Adipose tissue (tissue), 3 donors: ENCODE results near the gene YBX3. TPM values are rescaled to one million over a fixed set of nuclear protein-coding genes. Genes with fewer than 3 reads are reported as not detected.

Experiments used
- H3K27ac ChIP-seq: one replicate; pipeline ENCODE4 v1.5.1; 2013; ENCODE audit warnings: low read depth, low read length
- WGBS, 3 donors: extraction: QIAGEN DNeasy Blood & Tissue Kit; methylation state at CpG; one replicate each; pipeline ENCODE4 v1.1.7; 2013; 5-methylcytosine and 5-hydroxymethylcytosine counted together
- polyA plus RNA-seq, 3 donors: library from polyadenylated mRNA; stranded (reverse); fragments of 200-250 nt; gene quantifications; one replicate each; pipeline ENCODE4 v1.2.3, GENCODE V29; 2013
- donor health status: healthy with polysubstance abuse.
- donor health status: Bipolar disorder and iron deficiency.
- donor health status: healthy.

The YBX3 gene
- polyA plus RNA-seq, 3 donors, result 398 to 461 (median 424) TPM

DNA sequence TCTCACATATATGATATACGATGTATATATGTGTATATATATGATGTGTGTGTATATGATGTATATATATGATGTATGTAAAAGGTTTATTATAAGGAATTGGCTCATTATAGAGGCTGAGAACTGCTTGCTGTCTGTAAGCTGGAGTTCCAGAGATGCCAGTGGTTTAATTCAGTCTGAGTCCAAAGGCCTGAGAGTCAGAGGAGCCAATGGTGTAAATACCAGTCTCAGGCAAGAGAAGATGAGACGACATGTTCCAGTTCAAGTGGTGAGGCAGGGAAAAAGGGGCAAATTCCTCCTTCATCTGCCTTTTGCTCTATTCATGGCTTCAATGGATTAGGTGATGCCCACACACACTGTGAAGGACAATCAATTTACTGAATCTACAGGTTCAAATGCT, 32.2 kb downstream of the YBX3 start:
- no peak overlapping the region for H3K27ac ChIP-seq
- whole genome bisulfite sequencing, 3 donors, result 94 to 99% (median 95%) methylated on average over 2 of the region's 2 CpGs

DNA sequence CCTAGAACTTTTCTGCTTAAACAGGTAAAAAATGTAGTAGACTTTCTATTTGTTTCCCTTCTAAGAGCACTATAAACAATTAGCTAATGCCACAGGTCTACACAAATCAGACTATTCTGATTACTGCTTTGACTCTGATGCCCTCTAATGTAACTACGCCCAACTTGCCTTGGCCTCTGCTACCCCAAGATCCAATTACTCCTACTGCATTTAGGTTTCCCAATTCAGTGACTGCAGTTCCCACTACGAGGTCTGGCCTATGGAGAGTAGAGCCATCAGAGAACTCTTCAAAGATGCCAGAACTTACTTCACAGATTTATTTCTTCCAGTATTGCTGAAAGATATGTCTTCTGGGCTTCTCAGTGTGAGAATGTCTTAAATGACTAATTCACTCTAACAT, 34.0 kb downstream of the YBX3 start:
- H3K27ac ChIP-seq, result no peak overlapping the region
- 88 to 96% (median 94%) methylated on average over 2 of the region's 2 CpGs for WGBS, 3 donors

DNA sequence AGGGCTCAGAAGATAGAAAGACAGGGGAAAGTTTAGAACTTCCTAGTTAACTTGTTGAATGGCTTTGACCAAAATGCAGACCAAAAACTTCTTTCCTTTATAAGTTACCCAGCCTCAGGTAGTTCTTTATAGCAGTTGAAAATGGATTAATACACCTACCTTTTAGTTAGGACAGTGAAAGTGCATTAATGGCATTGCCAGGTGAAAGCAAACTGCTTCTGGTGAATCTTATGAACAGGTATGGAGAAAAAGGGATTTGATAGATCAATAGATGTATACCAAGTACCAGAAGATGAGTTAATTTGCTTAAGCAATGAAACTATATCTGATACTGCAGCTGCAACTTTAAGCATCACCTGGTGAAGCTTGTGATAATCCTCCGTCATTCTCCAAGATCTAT, 35.1 kb downstream of the YBX3 start:
- 91 to 97% (median 94%) methylated on average over 1 of the region's 1 CpG for WGBS, 3 donors

DNA sequence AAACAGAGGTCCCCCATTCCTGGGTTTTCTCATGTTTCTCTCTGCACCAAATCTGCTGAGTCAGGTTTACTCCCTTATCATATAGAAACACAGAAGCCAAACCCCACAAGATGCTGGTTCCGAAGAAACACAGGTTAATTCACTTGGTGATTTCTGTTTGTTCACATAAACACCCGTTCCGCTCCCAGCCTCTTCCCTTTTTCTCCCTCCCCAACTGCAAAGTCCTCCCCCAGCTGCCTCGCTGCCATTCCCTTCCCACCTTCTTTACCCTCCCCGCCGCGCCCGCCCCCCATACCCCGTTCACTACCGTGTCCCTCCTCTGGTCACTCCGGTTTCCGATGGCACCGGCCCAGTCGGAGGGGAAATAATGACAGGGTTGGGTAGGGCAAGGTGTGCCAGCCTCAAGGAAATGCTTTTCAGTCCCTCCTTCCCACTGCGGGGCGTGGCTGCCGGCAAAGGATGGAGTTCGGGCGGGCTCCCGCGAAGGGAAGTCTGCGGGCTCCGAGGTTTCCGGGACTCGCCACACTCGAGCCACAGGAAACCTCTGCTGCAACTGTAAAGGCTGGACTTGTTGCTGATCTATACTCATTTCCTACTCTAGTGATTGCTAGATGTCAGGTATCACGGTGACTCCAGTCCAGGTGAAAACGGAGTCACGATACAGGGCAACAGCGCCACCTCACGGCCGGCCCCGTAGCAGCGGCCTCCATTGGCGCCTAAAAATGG, 49.3 kb downstream of the YBX3 start, which contains the start of gene STYK1:
TSS of gene STYK1 (minus strand) at position 394 of the 726 bp plus-strand sequence. CDS start 39,434 bp downstream, outside the sequence.
- WGBS, 3 donors, result 0 to 2% (median 1%) methylated on average over 35 of the region's 35 CpGs

More for the DNA sequence above, 35.1 kb downstream of the YBX3 start:
- H3K27ac ChIP-seq, result no peak overlapping the region

DNA sequence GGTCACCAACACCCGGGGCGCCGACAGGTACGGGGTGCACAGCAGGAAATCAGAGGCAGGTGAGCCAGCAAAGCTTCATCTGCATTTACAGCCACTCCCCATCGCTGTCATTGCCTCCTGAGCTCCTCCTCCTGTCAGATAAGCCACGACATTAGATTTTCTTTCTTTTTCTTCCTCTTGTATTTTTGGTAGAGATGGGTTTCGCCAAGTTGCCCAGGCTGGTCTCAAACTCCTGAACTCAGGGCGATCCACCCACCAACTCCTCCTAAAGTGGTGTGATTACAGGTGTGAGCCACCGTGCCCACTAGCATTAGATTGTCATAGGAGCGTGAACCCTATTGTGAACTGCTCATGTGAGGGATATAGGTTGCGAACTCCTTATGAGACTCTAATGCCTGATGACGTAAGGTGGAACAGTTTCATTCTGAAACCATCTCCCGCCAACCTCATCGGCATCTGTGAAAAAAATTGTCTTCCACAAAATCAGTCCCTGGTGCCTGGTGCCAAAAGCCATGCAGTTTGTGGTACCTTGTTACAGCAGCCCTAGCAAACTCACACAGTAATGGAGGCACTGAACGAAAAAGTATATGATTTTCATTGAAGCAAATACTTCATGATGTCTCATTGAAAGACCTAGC, 50.8 kb downstream of the YBX3 start:
- WGBS, 3 donors, result 70 to 81% (median 75%) methylated on average over 15 of the region's 15 CpGs
- no peak overlapping the region for H3K27ac ChIP-seq

More for the DNA sequence above, 49.3 kb downstream of the YBX3 start, which contains the start of gene STYK1:
- H3K27ac ChIP-seq, result no peak within 1 kb of the TSS

DNA sequence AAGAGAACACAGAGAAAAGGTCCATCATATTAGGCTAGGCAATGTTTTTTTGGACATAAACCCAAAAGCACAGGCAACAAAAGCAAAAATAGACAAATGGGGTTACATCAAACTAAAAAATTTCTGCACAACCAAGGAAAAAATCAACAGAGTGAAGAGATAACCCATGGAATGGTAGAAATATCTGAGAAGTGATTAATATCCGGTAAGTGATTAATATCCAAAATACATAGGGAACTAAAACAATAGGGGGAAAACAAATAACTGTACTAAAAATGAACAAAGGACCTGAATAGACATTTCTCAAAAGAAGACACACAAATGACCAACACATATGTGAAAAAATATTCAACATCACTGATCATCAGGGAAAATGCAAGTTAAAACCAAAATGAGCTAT, 53.6 kb downstream of the YBX3 start:
- 83 to 97% (median 95%) methylated on average over 1 of the region's 1 CpG for WGBS, 3 donors
- H3K27ac ChIP-seq, result no peak overlapping the region

DNA sequence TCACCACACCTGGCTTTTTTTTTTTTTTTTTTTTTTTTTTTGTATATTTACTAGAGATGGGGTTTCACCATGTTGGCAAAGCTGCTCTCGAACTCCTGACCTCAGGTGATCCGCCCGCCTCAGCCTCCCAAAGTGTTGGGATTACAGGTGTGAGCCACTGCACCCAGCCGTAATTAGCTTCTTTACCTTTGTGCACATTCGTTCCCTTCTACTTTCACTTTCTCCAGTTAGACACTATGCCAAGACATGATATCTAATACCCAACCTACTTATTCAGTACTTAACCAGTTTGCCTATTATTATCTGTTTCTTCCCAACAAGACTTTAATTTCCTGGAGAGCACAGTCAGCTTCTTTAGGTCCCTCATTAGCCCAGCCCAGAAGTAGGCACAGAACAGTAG, 54.6 kb downstream of the YBX3 start:
- H3K27ac ChIP-seq, result no peak overlapping the region
- WGBS, 3 donors, result 47 to 73% (median 55%) methylated on average over 5 of the region's 5 CpGs

DNA sequence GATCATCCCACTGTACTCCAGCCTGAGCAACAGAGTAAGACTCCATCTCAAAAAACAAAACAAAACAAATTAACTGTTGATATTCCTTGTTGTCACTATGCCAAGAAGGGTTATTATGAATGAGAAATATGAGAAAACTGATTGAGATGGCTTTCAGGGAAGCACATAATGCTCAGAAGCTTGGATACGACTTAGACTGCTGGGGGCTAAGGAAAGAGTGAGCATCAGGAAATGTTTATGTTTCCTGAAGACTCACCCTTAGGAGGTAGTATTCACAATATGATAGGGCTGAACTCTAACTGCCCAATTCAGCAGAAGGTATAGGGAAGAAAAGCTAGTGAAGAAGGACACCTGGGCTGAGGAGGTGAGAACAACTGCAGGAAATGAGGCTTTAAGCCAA, 55.5 kb downstream of the YBX3 start:
- no peak overlapping the region for H3K27ac ChIP-seq
- 33 to 52% (median 45%) methylated on average over 1 of the region's 1 CpG for WGBS, 3 donors

DNA sequence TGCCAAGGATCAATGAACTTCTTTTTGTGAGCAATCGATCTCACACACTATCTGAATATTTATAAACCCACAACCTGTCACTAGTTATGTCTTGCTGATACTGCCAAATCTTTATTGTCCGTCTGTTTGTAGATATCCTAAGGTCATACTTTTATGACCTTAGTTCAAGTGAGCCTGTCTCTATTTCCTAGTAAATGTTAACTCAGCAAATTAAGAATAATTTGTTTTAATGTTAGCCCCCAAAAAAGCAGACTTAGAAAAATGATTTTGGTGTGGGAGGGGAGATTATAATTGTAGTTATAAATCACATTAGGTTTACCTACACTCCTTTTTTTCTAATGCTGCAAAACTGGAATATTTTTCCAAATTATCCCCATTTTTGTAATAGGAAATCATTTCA, 58.6 kb downstream of the YBX3 start:
- H3K27ac ChIP-seq, result no peak overlapping the region
- 63 to 83% (median 71%) methylated on average over 2 of the region's 2 CpGs for WGBS, 3 donors

DNA sequence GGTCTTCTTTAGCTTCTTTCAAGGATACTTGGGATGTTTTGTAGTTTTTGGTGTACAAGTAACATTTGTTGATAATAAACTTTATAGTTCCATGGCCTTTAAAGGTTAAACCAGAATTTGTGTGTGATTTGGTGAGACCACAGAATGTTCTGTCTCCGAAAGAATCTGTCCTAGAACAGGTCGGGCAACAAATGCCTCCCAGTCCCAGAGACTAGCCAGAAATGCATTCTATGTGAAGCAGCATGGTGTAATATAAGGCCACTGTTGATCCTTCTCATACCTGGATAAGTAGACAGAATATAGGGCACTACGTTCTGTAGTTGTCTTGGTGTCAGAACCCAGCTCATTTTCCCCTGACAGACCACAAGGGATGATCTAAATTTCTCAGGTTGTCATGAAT, 59.3 kb downstream of the YBX3 start:
- H3K27ac ChIP-seq, result no peak overlapping the region
- whole genome bisulfite sequencing, 3 donors, result 80 to 90% (median 82%) methylated on average over 3 of the region's 3 CpGs

DNA sequence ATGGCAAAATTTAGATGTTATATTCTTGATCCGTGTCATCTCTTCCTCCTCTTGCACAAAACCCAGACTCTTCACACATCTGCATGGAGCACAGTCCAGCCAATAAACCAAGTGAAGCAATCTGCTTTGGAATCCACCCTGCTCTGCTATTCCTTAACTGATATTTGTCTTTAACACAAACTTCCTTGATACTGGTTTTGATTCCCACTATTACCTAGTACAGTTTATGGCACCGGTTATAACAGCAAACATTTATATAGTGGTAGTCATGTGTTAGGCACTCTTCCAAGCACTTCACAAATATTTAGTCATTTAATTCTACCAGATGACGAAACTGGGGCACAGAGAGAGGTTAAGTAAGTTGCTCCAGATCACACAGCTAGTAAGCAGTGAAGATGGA, 61.8 kb downstream of the YBX3 start:
- 45 to 79% (median 69%) methylated on average over 3 of the region's 3 CpGs for WGBS, 3 donors
- H3K27ac ChIP-seq, result no peak overlapping the region

DNA sequence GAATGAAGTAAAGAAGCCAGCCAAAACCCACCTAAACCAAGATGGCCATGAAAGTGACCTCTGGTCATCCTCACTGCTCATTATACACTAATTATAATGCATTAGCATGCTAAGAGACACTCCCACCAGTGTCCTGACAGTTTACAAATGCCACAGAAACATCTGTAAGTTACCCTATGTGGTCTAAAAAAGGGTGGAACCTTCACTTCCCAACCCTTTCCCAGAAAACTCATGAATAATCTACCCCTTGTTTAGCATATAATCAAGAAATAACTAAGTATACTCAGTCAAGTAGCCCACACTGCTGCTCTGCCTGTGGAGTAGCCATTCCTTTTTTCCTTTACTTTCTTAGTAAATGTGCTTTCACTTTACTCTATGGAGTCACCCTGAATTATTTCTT, 69.1 kb downstream of the YBX3 start:
- no peak overlapping the region for H3K27ac ChIP-seq

DNA sequence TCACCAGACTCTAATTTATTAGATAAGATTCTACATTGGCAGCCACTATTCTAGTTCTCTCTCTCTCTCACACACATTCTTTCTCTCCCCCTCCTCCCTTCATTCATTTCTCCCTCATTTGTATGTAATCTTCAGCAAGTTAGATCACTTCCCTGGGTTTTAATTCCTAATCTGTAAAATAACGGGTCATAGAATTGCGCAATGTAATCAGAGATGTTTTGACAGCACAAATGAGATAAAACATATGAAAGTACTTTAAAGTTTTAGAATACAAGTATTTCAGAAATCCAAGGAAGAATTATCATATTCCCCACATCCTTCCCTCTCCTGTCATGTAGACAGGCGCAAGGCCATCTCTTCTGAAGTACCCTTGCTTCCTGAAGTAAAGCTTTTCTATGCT, 70.9 kb downstream of the YBX3 start:
- WGBS, 3 donors, result 57 to 61% (median 60%) methylated on average over 3 of the region's 3 CpGs
- no peak overlapping the region for H3K27ac ChIP-seq

Other genes with a start within 250 kb of the YBX3 start
- under 1 TPM; 0.41 to 0.79 (median 0.51) TPM for gene EIF2S3B, start 217.4 kb downstream of the YBX3 start, polyA plus RNA-seq
- gene MAGOHB, start 109.7 kb downstream of the YBX3 start, polyA plus RNA-seq, result 10 to 100 TPM in 2 of 3 donors, 1 to 10 TPM in 1; 6.8 to 18.7 (median 12.3) TPM
- gene STYK1, start 49.3 kb downstream of the YBX3 start, polyA plus RNA-seq, result under 1 TPM in 2 of 3 donors, not detected in 1; 0.05 to 0.86 TPM
- not detected for gene TAS2R7, start 79.3 kb upstream of the YBX3 start, polyA plus RNA-seq
- not detected for gene TAS2R8, start 84.0 kb upstream of the YBX3 start, polyA plus RNA-seq
- gene TAS2R9, start 86.8 kb upstream of the YBX3 start, polyA plus RNA-seq, result under 1 TPM in 1 of 3 donors, not detected in 2; 0.90 TPM
- gene TAS2R10, start 103.0 kb upstream of the YBX3 start, polyA plus RNA-seq, result under 1 TPM in 1 of 3 donors, not detected in 2; 0.07 TPM
- 1 to 10 TPM in 2 of 3 donors, under 1 TPM in 1; 0.59 to 5.5 (median 1.0) TPM for gene PRR4, start 126.2 kb upstream of the YBX3 start, polyA plus RNA-seq
- 1 to 10 TPM in 2 of 3 donors, under 1 TPM in 1; 0.79 to 1.3 (median 1.2) TPM for gene PRH1, start 160.9 kb upstream of the YBX3 start, polyA plus RNA-seq
- not detected for gene TAS2R13, start 186.2 kb upstream of the YBX3 start, polyA plus RNA-seq
- not detected for gene PRH2, start 205.9 kb upstream of the YBX3 start, polyA plus RNA-seq
- gene TAS2R14, start 215.9 kb upstream of the YBX3 start, polyA plus RNA-seq, result under 1 TPM in 2 of 3 donors, not detected in 1; 0.28 to 0.46 TPM